SJSA1 (cell line): ENCODE measurements around the gene DHDH. TPM values are rescaled to one million over a fixed set of nuclear protein-coding genes. Genes with fewer than 3 reads are reported as not detected.

Source experiments
- DNase-seq, 2 experiments: peaks; one replicate each; pipeline ENCODE4 v3.0.0-alpha.2; 2015 to 2020; ENCODE audit warnings: low spot score in 2 of 2, low read depth in 1 of 2
- H3K27ac ChIP-seq: fragments of 250-450 bp; sonication (Bioruptor Pico); 2 replicates; pipeline ENCODE4 v1.5.1; 2020; ENCODE audit warnings: mild to moderate bottlenecking, moderate library complexity
- H3K27me3 ChIP-seq: fragments of 250-450 bp; sonication (Bioruptor Pico); replicated peaks from 2 replicates; pipeline ENCODE4 v1.5.1; 2020; ENCODE audit warnings: mild to moderate bottlenecking, moderate library complexity
- H3K36me3 ChIP-seq: fragments of 250-450 bp; sonication (Bioruptor Pico); 2 replicates; pipeline ENCODE4 v1.5.1; 2020; ENCODE audit warnings: mild to moderate bottlenecking
- H3K4me1 ChIP-seq: fragments of 250-450 bp; sonication (Bioruptor Pico); replicated peaks from 2 replicates; pipeline ENCODE4 v1.6.1; 2021; ENCODE audit warnings: mild to moderate bottlenecking
- H3K4me3 ChIP-seq: fragments of 250-450 bp; sonication (Bioruptor Pico); 2 replicates; pipeline ENCODE4 v1.5.1; 2020; ENCODE audit warnings: mild to moderate bottlenecking
- H3K9me3 ChIP-seq: fragments of 250-450 bp; sonication (Bioruptor Pico); replicated peaks from 2 replicates; pipeline ENCODE4 v1.5.1; 2020; ENCODE audit warnings: mild to moderate bottlenecking
- total RNA-seq: library from RNA; depleted of rRNA; stranded (reverse); fragments of >200 nt; shearing (Covaris generic); gene quantifications from 2 replicates; pipeline ENCODE4 v1.2.3, GENCODE V29; 2014

The DHDH gene
- total RNA-seq, 1 experiment from 2014 or later = 0.16 TPM

DNA sequence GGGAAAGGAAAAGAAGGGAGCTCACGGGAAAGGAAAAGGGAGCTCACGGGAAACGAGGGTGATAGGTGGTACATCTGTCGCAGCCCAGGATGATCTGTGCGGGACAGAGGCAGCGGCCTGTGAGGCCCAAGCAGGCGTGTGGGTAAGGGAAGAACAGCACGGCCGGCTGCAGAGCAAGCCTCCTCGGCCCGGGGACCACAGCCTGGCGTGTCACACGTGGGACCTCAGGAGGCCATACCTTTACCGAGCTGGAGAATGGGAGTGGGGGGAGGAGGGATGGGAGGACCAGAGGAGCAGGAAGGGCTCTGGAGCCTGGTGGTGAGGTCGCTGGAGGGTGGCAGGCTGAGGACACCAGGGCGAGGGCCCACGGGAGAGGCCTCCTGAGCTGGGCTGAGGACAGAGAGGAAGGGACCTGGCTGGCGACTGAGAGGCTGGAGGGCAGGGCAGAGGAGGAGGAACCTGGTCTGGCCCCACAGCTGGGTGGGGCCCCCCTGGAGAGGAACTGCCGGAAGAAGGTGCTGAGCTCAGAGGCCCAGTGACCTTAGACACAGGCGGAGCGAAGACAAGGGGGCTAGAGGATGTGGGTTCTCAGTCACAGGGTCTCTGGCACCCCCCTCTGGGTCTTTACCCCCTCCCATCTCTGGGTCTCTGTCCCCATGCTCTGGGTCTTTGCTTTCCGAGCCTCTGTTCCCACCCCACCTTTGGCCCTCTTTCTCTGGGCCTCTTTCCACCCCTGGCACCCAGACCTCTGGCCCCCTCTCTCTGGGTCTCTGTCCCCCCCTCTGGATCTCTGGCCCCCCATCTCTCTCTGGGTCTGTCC, 28.7 kb downstream of the DHDH start:
- no peaks in the 10 kb centered on the region for H3K27me3 ChIP-seq
- peak; percentile 51 to 69 for DNase-seq
- H3K36me3 ChIP-seq = peaks cover 40% of the 10 kb centered on the region
- peak overlapping the region; percentile 67 for H3K27ac ChIP-seq
- no peak overlapping the region for H3K4me3 ChIP-seq
- H3K9me3 ChIP-seq = no peaks in the 10 kb centered on the region; the same call in 1 of the 2 replicates
- peaks cover 39% of the 10 kb centered on the region for H3K4me1 ChIP-seq

DNA sequence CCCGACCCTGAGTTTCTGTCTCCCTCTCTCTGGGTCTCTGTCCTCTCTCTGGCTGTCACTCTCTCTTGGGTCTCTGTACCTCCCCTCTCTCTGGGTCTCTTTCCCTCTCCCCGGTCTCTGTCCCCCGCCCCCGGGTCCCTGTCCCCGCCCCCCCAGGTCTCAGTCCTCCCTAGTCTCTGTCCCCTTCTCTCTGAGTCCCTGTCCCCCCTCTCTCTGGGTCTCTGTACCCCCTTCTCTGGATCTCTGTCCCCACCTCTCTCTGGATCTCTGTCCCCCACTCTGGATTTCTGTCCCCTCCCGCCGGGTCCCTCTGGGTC, 29.3 kb downstream of the DHDH start:
- peaks cover 41% of the 10 kb centered on the region for H3K36me3 ChIP-seq
- peaks cover 40% of the 10 kb centered on the region for H3K4me1 ChIP-seq
- no peaks in the 10 kb centered on the region; the same call in 1 of the 2 replicates for H3K9me3 ChIP-seq
- no peak for DNase-seq
- peak overlapping the region; percentile 67 for H3K27ac ChIP-seq
- H3K27me3 ChIP-seq = no peaks in the 10 kb centered on the region
- H3K4me3 ChIP-seq = no peak overlapping the region

GRCh38 chr19:48963371-48964204, 30.1 kb downstream of the DHDH start:
- H3K4me3 ChIP-seq = no peak overlapping the region
- peak; percentile 86 to 89 for DNase-seq
- peaks cover 48% of the 10 kb centered on the region for H3K36me3 ChIP-seq
- peaks cover 40% of the 10 kb centered on the region for H3K4me1 ChIP-seq
- H3K9me3 ChIP-seq = no peaks in the 10 kb centered on the region; the same call in 1 of the 2 replicates
- no peaks in the 10 kb centered on the region for H3K27me3 ChIP-seq
- H3K27ac ChIP-seq = peak overlapping the region; percentile 99

DNA sequence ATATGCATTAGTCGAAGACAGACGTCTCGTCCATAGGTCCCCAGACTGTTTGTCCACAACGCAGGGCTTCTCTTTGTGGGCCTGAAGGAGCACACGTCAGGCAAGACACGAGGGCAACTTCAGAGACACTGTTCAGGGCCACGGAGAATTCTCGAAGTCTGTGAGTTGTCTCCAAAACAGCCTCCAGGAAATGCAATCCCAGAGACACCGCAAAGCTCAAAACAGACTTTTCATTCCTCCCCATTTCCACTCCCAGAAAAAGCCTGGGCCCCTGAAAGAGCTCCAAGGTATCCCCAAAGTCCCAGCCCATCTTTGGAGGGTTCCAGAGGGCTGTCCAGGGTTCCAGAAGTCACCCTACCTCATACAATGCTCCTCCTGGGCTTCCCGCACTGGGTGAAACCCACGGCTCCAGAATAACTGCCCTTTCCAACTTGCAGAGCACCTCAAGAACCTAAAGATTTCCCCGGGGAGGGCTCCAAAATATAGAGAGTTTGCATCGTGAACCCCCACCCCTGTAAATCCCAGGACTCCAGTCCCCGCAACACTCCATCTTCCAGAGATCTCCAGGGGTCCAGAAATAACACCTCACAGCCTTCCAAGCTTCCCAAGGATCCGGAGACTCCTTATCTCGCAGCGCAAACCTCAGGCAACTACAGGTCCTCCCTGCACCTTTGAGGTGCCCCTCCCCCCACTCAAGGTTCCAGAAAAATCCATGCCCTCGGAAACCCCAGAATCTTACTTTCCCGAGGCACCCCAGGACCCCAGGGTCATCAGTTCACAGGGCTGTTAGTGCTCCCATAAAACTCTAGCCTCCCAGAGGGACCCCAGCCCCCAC, 30.9 kb downstream of the DHDH start:
- H3K36me3 ChIP-seq = peaks cover 57% of the 10 kb centered on the region
- peak overlapping the region; percentile 99 for H3K27ac ChIP-seq
- H3K27me3 ChIP-seq = no peaks in the 10 kb centered on the region
- H3K4me3 ChIP-seq = no peak overlapping the region
- DNase-seq = peak in 1 of 2 experiments; percentile 46
- no peaks in the 10 kb centered on the region; the same call in 1 of the 2 replicates for H3K9me3 ChIP-seq
- peaks cover 40% of the 10 kb centered on the region for H3K4me1 ChIP-seq

GRCh38 chr19:48965040-48965805, 31.7 kb downstream of the DHDH start, which contains the start of gene FTL:
Gene FTL (plus strand): TSS chr19:48965309. CDS start chr19:48965508, 199 bp downstream.
- H3K36me3 ChIP-seq = peaks cover 64% of the 10 kb centered on the region
- peaks cover 40% of the 10 kb centered on the region for H3K4me1 ChIP-seq
- peak; percentile 93 to 94 for DNase-seq
- H3K9me3 ChIP-seq = no peaks in the 10 kb centered on the region; the same call in 1 of the 2 replicates
- H3K27me3 ChIP-seq = no peaks in the 10 kb centered on the region
- H3K4me3 ChIP-seq = peak within 1 kb of the TSS; percentile 52
- H3K27ac ChIP-seq = peak within 1 kb of the TSS; percentile 99

GRCh38 chr19:48965806-48966540, 32.5 kb downstream of the DHDH start:
- no peaks in the 10 kb centered on the region; the same call in 1 of the 2 replicates for H3K9me3 ChIP-seq
- peak overlapping the region; percentile 52 for H3K4me3 ChIP-seq
- peaks cover 43% of the 10 kb centered on the region for H3K4me1 ChIP-seq
- peaks cover 67% of the 10 kb centered on the region for H3K36me3 ChIP-seq
- peak; percentile 86 to 87 for DNase-seq
- peak overlapping the region; percentile 7; the same call in 1 of the 2 replicates for H3K27ac ChIP-seq
- no peaks in the 10 kb centered on the region for H3K27me3 ChIP-seq

- Histone ChIP-seq H3K27ac (no peak overlapping the region), H3K36me3 (peaks cover 69% of the 10 kb centered on the region), H3K27me3 (no peaks in the 10 kb centered on the region), H3K9me3 (no peaks in the 10 kb centered on the region; the same call in 1 of the 2 replicates), H3K4me1 (peaks cover 45% of the 10 kb centered on the region), H3K4me3 (peak overlapping the region; percentile 52)
- peak in 1 of 2 experiments; percentile 22 for DNase-seq
Observed at GRCh38 chr19:48966541-48967345, 33.2 kb downstream of the DHDH start.

DNA sequence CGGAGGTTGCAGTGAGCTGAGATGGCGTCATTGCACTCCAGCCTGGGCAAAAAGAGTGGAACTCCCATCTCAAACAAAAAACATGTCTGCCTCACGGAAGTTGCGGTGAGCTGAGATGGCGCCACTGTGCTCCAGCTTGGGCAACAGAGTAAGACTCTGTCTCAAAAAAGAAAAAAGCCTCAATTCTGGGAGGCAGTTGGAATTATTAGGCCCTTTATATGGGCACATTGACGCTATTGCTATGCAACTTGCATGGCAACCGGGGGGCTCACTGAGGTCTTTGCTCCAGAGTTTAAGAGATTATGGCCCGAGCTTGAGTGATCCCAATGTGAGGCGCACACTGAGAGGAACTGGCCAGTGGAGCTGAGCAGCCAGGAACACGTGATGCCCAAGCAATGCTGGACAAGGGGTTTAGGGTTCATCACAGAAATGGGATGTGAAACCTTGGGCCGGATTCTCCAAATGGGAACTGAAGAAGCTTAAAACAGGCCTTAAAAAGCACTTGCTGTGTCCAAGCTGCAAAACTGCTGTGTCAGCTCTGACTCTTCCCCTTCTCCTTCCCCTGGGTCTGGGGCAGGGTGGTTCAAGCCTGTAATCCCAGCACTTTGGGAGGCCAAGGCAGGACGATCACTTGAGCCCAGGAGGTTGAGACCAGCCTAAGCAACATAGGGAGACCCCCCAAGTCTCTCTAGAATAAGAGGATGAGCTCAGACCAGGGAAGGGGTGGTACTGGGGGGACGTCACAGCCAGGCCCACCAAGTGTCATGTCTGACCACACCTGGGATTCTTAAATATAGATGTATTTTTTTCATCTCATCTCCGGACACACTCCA, 34.1 kb downstream of the DHDH start:
- Histone ChIP-seq H3K9me3 (no peaks in the 10 kb centered on the region), H3K27ac (no peak overlapping the region), H3K4me1 (peaks cover 36% of the 10 kb centered on the region), H3K4me3 (no peak overlapping the region), H3K36me3 (peaks cover 62% of the 10 kb centered on the region), H3K27me3 (no peaks in the 10 kb centered on the region)
- DNase-seq = peak in 1 of 2 experiments; percentile 31

GRCh38 chr19:48968179-48968661, 34.7 kb downstream of the DHDH start:
- H3K4me1 ChIP-seq = peaks cover 34% of the 10 kb centered on the region
- H3K36me3 ChIP-seq = peaks cover 62% of the 10 kb centered on the region
- H3K4me3 ChIP-seq = no peak overlapping the region
- DNase-seq = peak in 1 of 2 experiments; percentile 31
- H3K27me3 ChIP-seq = no peaks in the 10 kb centered on the region
- H3K27ac ChIP-seq = no peak overlapping the region
- no peaks in the 10 kb centered on the region for H3K9me3 ChIP-seq

GRCh38 chr19:48968813-48969218, 35.3 kb downstream of the DHDH start:
- peaks cover 28% of the 10 kb centered on the region for H3K4me1 ChIP-seq
- H3K36me3 ChIP-seq = peaks cover 64% of the 10 kb centered on the region
- no peak for DNase-seq
- no peak overlapping the region for H3K27ac ChIP-seq
- H3K4me3 ChIP-seq = no peak overlapping the region
- H3K9me3 ChIP-seq = no peaks in the 10 kb centered on the region
- no peaks in the 10 kb centered on the region for H3K27me3 ChIP-seq
